IgD-negative memory B cell (primary cell): ENCODE results near the gene CFAP97D1. TPM values are rescaled to one million over a fixed set of nuclear protein-coding genes. Genes with fewer than 3 reads are reported as not detected.

Experiments
- H3K27ac Mint-ChIP-seq, 3 donors: one replicate each; pipeline ENCODE4 v1.8.0; 2020 to 2022; ENCODE audit warnings: mild to moderate bottlenecking in 3 of 3, mixed read lengths in 3 of 3, moderate library complexity in 1 of 3
- H3K27me3 Mint-ChIP-seq: one replicate; pipeline ENCODE4 v1.8.0; 2021; ENCODE audit warnings: mixed read lengths
- H3K36me3 Mint-ChIP-seq: one replicate; pipeline ENCODE4 v1.8.0; 2020; ENCODE audit warnings: mild to moderate bottlenecking, mixed read lengths
- H3K4me1 Mint-ChIP-seq, 3 donors: one replicate each; pipeline ENCODE4 v1.8.0; 2020 to 2022; ENCODE audit warnings: mixed read lengths in 3 of 3, mild to moderate bottlenecking in 1 of 3
- H3K4me3 Mint-ChIP-seq, 4 donors: one replicate each; pipeline ENCODE4 v1.8.0; 2020 to 2022; ENCODE audit warnings: mild to moderate bottlenecking in 4 of 4, mixed read lengths in 4 of 4, moderate library complexity in 3 of 4
- H3K9me3 Mint-ChIP-seq, 3 donors: one replicate each; pipeline ENCODE4 v1.8.0; 2020 to 2021; ENCODE audit warnings: mixed read lengths in 3 of 3, mild to moderate bottlenecking in 1 of 3
- polyA plus RNA-seq: library from polyadenylated mRNA; unstranded; fragments of 300-500 nt; fragmentation: Illumina TruSeq; gene quantifications from one replicate; pipeline ENCODE4 v1.2.3, GENCODE V29; 2021

The CFAP97D1 gene
- not detected for polyA plus RNA-seq

- Mint-ChIP-seq H3K27me3 (peaks cover 13% of the 10 kb centered on the region), H3K27ac (peak within 1 kb of the TSS in 1 of 3 donors; percentile 46)
These were observed at the start of gene CFAP97D1 for GRCh38 chr17:43780135-43780534. Gene CFAP97D1 (plus strand): TSS chr17:43780435. CDS start chr17:43780463, 28 bp downstream.

GRCh38 chr17:43732958-43733357, 47.3 kb upstream of the CFAP97D1 start:
- H3K4me3 Mint-ChIP-seq = no peak overlapping the region
- peaks cover 0 to 8% (median 1%) of the 10 kb centered on the region in 3 donors for H3K9me3 Mint-ChIP-seq
- no peaks in the 10 kb centered on the region for H3K4me1 Mint-ChIP-seq
- H3K27me3 Mint-ChIP-seq = peaks cover 9% of the 10 kb centered on the region
- H3K27ac Mint-ChIP-seq = no peak overlapping the region
- peaks cover 5% of the 10 kb centered on the region for H3K36me3 Mint-ChIP-seq

More at GRCh38 chr17:43780135-43780534, at the start of gene CFAP97D1:
- Mint-ChIP-seq H3K4me3 (peak within 1 kb of the TSS; percentile 81 to 92 (median 88)), H3K36me3 (peaks cover 2% of the 10 kb centered on the region), H3K9me3 (no peaks in the 10 kb centered on the region), H3K4me1 (peaks cover 0 to 5% (median 2%) of the 10 kb centered on the region in 3 donors)

GRCh38 chr17:43733956-43734355, 46.3 kb upstream of the CFAP97D1 start:
- Mint-ChIP-seq H3K27ac (no peak overlapping the region), H3K4me1 (no peaks in the 10 kb centered on the region), H3K4me3 (no peak overlapping the region), H3K27me3 (peaks cover 11% of the 10 kb centered on the region), H3K9me3 (peaks cover 0 to 8% (median 1%) of the 10 kb centered on the region in 3 donors), H3K36me3 (peaks cover 5% of the 10 kb centered on the region)

GRCh38 chr17:43734376-43734775, 45.9 kb upstream of the CFAP97D1 start:
- no peaks in the 10 kb centered on the region for H3K4me1 Mint-ChIP-seq
- peaks cover 0 to 8% (median 1%) of the 10 kb centered on the region in 3 donors for H3K9me3 Mint-ChIP-seq
- no peak overlapping the region for H3K4me3 Mint-ChIP-seq
- no peak overlapping the region for H3K27ac Mint-ChIP-seq
- H3K27me3 Mint-ChIP-seq = peaks cover 12% of the 10 kb centered on the region
- peaks cover 5% of the 10 kb centered on the region for H3K36me3 Mint-ChIP-seq

GRCh38 chr17:43736389-43736788, 43.8 kb upstream of the CFAP97D1 start:
- H3K9me3 Mint-ChIP-seq = peaks cover 0 to 8% (median 0%) of the 10 kb centered on the region in 3 donors
- peaks cover 15% of the 10 kb centered on the region for H3K27me3 Mint-ChIP-seq
- no peak overlapping the region for H3K4me3 Mint-ChIP-seq
- H3K27ac Mint-ChIP-seq = peak overlapping the region in 1 of 3 donors; percentile 51
- H3K36me3 Mint-ChIP-seq = peaks cover 5% of the 10 kb centered on the region
- H3K4me1 Mint-ChIP-seq = no peaks in the 10 kb centered on the region

- Mint-ChIP-seq H3K27me3 (peaks cover 16% of the 10 kb centered on the region), H3K27ac (no peak overlapping the region), H3K4me1 (no peaks in the 10 kb centered on the region), H3K4me3 (no peak overlapping the region), H3K36me3 (peaks cover 5% of the 10 kb centered on the region), H3K9me3 (peaks cover 0 to 8% (median 3%) of the 10 kb centered on the region in 3 donors)
These were observed 42.5 kb upstream of the CFAP97D1 start for GRCh38 chr17:43737722-43738121.

- H3K27me3 Mint-ChIP-seq = peaks cover 34% of the 10 kb centered on the region
- H3K36me3 Mint-ChIP-seq = peaks cover 3% of the 10 kb centered on the region
- H3K4me1 Mint-ChIP-seq = no peaks in the 10 kb centered on the region
- H3K9me3 Mint-ChIP-seq = peaks cover 0 to 3% (median 0%) of the 10 kb centered on the region in 3 donors
- no peak overlapping the region for H3K27ac Mint-ChIP-seq
- H3K4me3 Mint-ChIP-seq = no peak overlapping the region
These were observed 39.7 kb upstream of the CFAP97D1 start for GRCh38 chr17:43740541-43740940.

GRCh38 chr17:43741636-43742035, 38.6 kb upstream of the CFAP97D1 start:
- Mint-ChIP-seq H3K27me3 (peaks cover 37% of the 10 kb centered on the region), H3K9me3 (peaks cover 0 to 3% (median 0%) of the 10 kb centered on the region in 3 donors), H3K4me3 (peak overlapping the region in 1 of 4 donors; percentile 24), H3K36me3 (peaks cover 3% of the 10 kb centered on the region), H3K27ac (no peak overlapping the region), H3K4me1 (no peaks in the 10 kb centered on the region)

- H3K27ac Mint-ChIP-seq = no peak overlapping the region
- H3K4me3 Mint-ChIP-seq = no peak overlapping the region
- peaks cover 3% of the 10 kb centered on the region for H3K36me3 Mint-ChIP-seq
- H3K4me1 Mint-ChIP-seq = peaks cover 0 to 2% (median 0%) of the 10 kb centered on the region in 3 donors
- H3K9me3 Mint-ChIP-seq = peaks cover 0 to 3% (median 0%) of the 10 kb centered on the region in 3 donors
- peaks cover 32% of the 10 kb centered on the region for H3K27me3 Mint-ChIP-seq
These were observed 34.7 kb upstream of the CFAP97D1 start for GRCh38 chr17:43745541-43745940.

GRCh38 chr17:43750153-43750552, 30.1 kb upstream of the CFAP97D1 start:
- peaks cover 0 to 2% (median 0%) of the 10 kb centered on the region in 3 donors for H3K4me1 Mint-ChIP-seq
- peaks cover 23% of the 10 kb centered on the region for H3K27me3 Mint-ChIP-seq
- H3K9me3 Mint-ChIP-seq = no peaks in the 10 kb centered on the region
- H3K36me3 Mint-ChIP-seq = no peaks in the 10 kb centered on the region
- H3K4me3 Mint-ChIP-seq = no peak overlapping the region
- H3K27ac Mint-ChIP-seq = no peak overlapping the region

- Mint-ChIP-seq H3K4me1 (peaks cover 0 to 2% (median 0%) of the 10 kb centered on the region in 3 donors), H3K4me3 (no peak overlapping the region), H3K27ac (peak overlapping the region in 1 of 3 donors; percentile 3), H3K27me3 (peaks cover 33% of the 10 kb centered on the region), H3K9me3 (no peaks in the 10 kb centered on the region), H3K36me3 (no peaks in the 10 kb centered on the region)
These were observed 26.6 kb upstream of the CFAP97D1 start for GRCh38 chr17:43753493-43754129.

GRCh38 chr17:43754947-43755346, 25.3 kb upstream of the CFAP97D1 start:
- H3K4me1 Mint-ChIP-seq = no peaks in the 10 kb centered on the region
- H3K4me3 Mint-ChIP-seq = no peak overlapping the region
- H3K9me3 Mint-ChIP-seq = no peaks in the 10 kb centered on the region
- no peak overlapping the region for H3K27ac Mint-ChIP-seq
- H3K36me3 Mint-ChIP-seq = no peaks in the 10 kb centered on the region
- H3K27me3 Mint-ChIP-seq = peaks cover 36% of the 10 kb centered on the region

- Mint-ChIP-seq H3K36me3 (no peaks in the 10 kb centered on the region), H3K4me1 (no peaks in the 10 kb centered on the region), H3K27me3 (peaks cover 36% of the 10 kb centered on the region), H3K27ac (no peak overlapping the region), H3K4me3 (no peak overlapping the region), H3K9me3 (no peaks in the 10 kb centered on the region)
These were observed 24.8 kb upstream of the CFAP97D1 start for GRCh38 chr17:43755389-43755875.

GRCh38 chr17:43756201-43756600, 24.0 kb upstream of the CFAP97D1 start:
- H3K4me1 Mint-ChIP-seq = no peaks in the 10 kb centered on the region
- H3K9me3 Mint-ChIP-seq = no peaks in the 10 kb centered on the region
- no peak overlapping the region for H3K27ac Mint-ChIP-seq
- H3K4me3 Mint-ChIP-seq = peak overlapping the region in 2 of 4 donors; percentile 2 to 30
- H3K27me3 Mint-ChIP-seq = peaks cover 36% of the 10 kb centered on the region
- H3K36me3 Mint-ChIP-seq = no peaks in the 10 kb centered on the region

- peaks cover 36% of the 10 kb centered on the region for H3K27me3 Mint-ChIP-seq
- no peaks in the 10 kb centered on the region for H3K4me1 Mint-ChIP-seq
- H3K9me3 Mint-ChIP-seq = no peaks in the 10 kb centered on the region
- no peaks in the 10 kb centered on the region for H3K36me3 Mint-ChIP-seq
- no peak overlapping the region for H3K4me3 Mint-ChIP-seq
- no peak overlapping the region for H3K27ac Mint-ChIP-seq
These were observed 23.0 kb upstream of the CFAP97D1 start for GRCh38 chr17:43757171-43757660.

- Mint-ChIP-seq H3K36me3 (no peaks in the 10 kb centered on the region), H3K4me3 (no peak overlapping the region), H3K9me3 (no peaks in the 10 kb centered on the region), H3K27ac (no peak overlapping the region), H3K27me3 (peaks cover 34% of the 10 kb centered on the region), H3K4me1 (no peaks in the 10 kb centered on the region)
These were observed 22.1 kb upstream of the CFAP97D1 start for GRCh38 chr17:43758086-43758485.
